Eye (tissue), 1 donor: ENCODE results near the gene MYH7.

Source experiments
- DNase-seq: peaks from one replicate; pipeline ENCODE4 v3.0.0-alpha.2; 2015

The MYH7 gene

DNA sequence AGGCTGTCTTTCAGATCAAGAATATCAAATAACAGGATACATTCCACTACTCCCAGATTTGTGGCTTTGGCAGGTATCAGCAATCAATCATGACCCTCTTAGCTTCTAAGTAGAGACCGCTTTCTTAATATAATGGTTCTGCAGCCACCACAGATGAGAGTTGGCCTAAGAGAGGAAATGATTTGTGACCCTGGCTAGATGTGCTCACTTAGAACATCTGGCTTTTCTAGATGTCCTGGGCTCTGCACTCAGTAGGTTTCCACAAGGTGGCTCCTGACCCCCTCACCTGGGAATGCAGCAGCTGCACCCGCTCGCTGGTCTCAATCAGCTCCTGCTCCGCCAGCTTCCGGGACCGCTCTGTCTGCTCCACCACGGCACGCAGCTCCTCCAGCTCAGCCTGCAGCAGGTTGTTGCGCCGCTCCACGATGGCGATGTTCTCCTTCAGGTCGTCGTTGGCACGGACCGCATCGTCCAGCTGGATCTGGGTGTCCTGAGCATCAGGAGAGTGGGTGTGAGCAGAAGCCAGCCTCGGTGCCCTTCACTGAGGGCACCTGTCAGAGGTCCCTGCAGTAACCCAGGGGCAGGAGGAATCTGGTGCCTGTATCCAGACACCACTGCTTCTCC lies 49.7 kb downstream of the MYH7 start:
- DNase-seq = no peak

DNA sequence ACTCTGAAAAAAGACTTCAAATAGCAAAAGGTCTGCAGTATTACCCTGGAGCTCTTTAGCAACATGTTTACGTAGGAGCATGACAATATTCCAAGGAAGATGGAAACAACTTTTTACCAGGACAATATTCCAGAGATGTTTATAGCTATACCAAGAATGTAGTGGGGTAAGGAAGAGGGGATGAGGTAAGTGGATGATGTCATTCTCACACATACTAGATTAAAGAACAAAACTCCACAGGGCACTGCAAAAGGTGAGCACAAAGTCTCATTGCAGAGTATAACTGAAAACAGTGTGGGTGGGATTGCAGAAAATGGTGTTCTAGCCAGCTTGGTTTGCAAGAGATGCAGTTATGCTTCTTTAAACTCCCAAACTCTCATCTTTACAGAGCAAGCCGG lies 50.2 kb downstream of the MYH7 start:
- no peak for DNase-seq

DNA sequence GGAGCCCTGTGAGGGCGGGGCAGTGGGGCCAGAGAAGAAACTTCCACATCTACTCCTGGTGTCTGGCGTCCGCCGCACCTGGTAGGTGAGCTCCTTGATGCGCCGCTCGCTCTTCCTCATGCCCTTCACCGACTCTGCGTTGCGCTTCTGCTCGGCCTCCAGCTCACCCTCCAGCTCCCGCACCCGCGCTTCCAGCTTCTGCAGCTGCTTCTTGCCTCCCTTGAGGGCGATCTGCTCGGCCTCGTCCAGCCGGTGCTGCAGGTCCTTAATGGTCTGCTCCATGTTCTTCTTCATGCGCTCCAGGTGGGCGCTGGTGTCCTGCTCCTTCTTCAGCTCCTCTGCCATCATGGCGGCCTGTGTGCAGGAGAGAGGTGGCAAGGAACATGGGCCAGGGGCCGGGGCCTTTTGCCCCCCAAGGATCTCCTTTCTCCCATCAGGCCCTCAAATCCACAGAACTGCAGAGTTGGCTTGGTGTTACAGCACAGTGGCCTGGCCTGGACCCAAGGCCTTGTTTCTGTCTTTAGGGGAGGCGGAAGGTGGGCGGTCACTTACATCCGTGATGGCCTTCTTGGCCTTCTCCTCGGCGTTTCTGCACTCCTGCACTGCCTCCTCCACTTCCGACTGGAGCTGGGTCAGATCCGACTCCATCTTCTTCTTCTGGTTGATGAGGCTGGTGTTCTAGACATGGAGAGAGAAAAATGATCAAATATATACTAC lies 50.9 kb downstream of the MYH7 start:
- no peak for DNase-seq

DNA sequence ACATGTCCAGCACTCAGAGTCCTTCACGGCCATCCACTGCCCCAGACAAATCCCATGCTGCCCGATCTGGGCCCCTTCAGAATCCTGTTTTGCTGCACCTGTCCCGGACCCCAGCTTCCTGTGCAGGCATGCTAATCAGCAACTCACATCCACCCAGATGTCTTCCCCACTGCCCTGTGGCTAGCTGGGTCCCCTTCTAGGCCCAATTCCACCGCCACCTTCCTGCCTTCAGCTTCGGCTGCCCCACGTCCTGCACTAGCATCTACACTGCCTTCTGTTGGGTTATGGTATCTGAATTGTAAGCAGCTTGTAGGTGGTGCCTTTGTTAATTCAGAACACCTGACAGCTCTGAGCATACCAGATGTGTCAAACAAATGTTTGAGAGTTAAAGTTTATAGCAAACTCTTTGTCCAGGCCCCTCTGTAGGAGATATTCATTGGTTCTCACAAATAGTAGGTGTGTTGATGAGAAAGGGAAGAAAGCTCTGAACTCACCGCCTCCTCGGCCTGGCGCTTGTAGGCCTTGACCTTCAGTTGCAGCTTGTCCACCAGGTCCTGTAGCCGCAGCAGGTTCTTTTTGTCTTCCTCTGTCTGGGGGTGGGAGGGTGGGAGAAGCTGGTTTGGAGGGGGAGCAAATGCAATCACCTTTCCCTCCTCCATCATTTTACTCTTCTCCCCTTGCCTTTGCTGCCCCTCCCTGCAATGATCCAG lies 52.6 kb downstream of the MYH7 start:
- no peak for DNase-seq

DNA sequence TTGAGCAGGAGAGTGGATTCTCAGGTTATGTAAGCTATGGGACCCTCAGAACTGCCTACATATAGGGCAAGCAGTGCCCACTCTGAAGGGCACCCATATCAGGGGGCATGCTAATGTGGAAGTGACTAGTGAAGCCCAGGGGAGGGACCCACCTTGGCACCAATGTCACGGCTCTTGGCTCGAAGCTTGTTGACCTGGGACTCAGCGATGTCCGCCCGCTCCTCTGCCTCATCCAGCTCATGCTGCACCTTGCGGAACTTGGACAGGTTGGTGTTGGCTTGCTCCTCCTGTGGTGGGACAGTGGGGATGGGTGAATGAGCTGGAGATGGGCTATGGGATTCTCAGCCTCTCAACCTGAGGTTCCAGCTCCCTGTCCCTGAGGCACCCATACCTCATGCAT lies 53.2 kb downstream of the MYH7 start:
- DNase-seq = no peak

DNA sequence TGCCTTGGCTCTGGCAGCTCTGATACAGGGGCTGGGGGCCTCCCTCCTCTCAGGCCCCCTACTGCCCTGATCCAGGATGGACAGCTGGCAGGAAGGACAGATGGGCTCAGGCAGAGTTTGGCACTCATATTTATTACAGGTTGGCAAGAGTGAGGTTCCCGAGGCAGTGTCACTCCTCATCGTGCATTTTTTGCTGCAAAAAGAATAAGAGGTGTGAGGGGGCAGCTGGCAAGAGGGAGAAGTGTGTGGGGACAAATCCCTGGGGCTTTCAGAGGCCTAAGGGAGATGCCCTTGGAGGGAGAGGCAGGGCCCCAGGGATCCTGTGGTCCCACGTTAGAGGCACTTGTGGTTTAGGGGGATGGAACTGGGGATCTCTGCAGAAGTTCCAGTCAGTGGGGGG lies 53.6 kb downstream of the MYH7 start:
- no peak for DNase-seq

DNA sequence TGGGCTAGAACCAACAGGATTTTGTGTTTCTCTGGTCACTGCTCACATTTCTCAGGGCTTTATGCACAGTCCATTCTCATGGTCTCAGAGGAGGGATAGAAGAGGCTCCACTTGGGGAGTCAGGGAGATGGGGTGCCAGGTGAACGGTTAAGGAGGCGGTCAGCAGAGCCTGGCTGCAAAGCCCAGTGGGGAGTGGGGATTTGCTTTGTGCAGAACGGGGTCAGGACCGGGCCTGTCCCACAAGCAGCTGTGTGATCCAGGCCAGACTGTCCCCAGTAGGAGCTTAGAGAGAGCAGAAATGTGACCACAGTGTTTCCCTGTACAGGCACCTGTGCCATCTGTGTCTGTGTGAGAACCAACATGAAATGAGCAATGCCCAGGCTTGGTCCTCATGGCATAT lies 54.5 kb downstream of the MYH7 start:
- DNase-seq = no peak

DNA sequence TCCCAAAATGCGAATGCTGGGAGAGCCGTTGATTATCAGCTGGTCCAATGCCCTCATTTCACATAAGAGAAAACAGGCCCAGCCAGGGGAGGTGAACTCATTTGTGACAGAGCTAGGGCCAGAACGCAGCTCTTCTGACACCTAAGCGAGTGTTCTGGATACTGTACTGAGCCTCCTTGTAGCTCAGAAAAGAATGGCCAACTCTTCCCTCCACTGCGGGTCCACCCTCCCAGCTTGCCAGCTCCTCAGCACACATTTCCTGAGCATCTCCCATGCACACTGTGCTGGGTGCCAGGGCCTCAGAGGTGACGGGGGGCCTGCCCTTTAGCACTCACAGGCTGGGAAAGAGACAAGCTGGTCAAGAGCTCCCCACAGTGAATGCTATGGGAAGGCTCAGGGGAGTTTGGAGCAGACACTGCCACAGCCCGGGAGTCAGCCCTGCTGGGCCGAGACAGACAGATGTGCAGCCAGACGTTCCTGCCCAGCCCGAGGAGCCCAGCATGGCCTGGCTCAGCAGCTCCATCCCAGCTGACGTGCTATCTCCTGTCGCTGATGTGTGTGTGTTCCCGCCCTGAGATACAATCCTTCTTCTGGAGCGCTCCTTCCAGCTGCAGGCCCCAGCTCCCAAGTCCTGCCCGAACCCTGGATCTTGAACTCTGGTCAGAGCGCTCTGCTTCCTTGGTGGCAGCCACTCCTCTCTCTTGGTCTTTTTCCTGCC lies 55.1 kb downstream of the MYH7 start:
- DNase-seq = no peak

DNA sequence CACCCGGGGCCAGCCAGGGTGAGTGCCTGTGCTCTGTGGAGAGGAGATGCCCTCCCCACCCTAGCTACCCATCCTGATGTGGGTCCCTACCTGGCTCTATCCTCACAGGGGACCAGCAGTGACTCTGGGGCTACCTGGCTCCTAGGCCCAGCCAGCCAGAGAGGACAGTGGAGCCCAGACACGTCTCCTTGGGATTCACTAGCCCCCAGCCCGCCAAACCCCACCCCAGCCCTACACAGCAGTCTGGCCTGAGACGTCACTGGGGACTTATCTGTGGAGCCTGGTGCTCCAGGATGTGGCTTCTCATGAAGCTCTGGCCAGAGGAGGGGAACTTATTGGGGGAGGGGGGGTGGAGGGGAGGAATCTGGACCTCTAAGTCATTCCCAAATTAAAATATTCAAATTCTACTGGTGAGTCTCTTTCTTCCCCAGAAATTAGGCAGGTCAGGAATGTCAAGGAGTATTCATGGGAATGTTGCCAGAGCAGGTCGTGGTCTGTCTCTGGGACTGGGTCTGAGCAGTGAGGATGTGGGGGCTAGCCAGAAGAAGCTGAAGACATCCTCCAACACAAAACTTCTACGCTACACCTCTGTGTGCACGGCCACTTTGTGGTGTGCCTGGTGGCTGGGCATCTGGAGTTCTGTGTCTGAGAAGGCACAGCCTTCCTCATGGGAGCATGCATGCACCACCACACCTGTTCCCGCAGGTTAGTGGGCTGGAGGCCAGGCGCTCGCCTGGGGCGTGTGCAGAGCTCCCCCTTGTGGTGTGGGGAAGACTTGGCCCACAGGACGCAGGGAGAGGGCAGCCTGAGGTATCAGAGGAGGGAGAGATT lies 55.9 kb downstream of the MYH7 start:
- DNase-seq = peak; percentile 56

DNA sequence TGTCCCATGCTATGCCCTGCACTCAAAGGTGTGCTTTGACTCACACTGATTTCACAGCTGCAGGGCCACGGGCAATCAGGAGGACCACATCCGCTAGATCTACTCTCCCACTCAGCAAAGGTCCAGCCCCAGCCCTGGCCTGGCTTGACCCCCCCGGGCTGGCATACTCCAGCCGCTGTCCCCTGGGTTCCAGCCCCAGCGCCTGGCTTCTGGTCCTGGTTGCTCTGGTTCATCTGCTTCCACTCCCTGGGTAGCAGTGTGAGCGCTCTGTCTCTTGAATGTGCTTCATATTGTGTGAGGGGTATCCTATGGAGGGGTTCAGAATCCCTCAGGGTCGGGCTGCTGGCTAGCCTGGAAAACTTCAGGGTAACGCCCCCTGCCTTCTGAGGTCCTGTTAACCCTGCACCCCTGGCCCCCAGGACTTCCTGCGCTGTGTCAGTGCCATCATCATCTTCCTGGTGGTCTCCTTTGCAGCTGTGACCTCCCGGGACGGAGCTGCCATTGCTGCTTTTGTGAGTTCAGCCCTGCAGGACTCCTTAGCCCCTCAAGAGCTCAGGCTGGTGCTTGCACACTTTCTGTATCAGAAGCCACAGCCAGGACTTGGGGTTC lies 56.7 kb downstream of the MYH7 start:
- DNase-seq = no peak

DNA sequence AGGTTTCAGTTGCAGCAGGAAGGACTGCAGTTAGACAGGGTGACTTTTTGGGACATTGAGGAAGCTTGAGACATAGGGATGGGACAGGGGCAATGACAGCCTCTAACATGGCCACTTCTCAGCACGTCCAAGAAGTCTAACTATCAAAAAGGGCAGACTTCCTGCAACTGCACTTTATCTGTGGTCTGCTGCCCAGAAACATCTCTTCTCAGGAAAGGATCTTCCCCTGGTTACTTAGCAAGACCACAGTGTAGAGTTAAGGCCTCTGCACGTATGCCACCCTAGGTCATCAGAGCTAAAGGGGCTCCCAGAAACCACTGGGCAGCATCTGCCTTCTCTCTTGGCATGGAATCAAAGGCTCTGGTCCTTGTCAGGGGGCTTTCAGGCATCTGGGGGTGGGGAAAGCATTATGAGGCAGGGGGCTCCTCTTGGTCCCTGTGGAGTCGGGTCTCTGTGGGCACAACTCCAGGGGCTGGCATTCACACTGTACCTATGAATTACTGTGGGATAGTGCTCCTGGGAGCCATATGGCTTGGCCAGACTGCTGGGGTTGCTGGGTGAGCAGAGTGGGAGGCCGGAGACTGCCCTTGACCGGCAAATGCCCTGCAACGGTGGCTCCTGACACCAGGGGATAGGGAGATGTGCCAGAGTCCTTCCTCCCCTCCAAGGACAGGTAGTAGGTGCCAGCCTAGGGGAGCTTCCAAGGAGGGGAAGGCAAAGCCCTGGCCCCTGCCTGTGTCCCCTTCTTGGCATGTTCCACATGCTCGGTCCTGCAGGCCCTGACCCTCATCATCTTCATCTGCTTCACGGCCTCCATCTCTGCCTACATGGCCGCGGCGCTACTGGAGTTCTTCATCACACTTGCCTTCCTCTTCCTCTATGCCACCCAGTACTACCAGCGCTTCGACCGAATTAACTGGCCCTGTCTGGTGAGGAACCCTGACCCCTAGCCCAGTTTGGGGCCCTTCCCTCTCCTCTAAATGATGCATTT lies 57.6 kb downstream of the MYH7 start:
- DNase-seq = no peak

DNA sequence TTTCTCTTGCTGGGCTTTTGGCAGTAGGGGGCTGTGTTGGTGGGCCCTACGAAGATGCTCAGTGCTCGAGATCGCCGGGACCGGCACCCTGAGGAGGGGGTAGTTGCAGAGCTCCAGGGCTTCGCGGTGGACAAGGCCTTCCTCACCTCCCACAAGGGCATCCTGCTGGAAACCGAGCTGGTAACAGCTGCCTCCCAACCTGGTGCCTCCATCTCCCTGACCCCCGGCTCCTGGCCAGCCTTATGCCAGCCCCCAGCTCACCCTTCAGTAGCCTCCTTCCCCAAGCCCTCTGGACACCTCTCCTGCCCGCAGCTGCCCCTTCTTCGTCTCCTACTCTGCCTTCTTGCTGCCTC lies 58.3 kb downstream of the MYH7 start:
- DNase-seq = no peak

DNA sequence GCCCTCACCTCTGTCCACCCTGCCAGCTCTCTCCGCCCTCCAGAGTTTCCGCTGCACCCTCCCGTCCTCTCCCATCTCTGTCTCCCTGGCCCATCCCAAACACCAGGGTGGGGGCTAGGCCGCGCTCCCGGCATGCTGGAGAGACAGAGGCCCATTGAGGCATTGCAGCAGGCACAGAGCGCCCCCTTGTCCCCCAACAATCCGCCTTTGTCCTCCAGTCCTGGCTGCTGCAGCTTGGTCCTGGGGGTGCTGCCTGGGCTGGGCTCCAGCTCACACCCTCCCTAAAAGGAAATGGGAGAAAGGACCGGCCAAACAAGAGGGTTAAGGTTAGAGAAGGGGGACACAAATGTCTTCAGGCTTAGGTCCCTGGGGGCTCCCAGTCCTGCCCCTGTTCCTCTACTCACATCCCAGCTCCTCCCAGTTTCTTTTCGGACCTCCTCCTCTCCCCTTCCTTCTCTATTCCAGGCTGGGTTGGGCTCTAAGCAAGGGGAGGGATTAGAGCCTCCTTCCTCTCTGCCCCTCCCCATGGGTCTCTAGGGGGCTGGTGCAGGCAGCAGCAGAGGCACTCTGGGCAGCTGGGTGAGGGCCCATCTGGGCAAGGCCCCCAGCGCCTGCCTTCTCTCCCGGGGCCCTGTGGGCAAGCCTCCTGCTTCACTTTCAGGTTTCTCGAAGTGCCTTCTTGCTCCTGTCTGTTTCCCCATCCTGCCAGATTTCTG lies 58.8 kb downstream of the MYH7 start, which contains the start of gene CMTM5:
CMTM5 (plus strand) TSS at position 565 of the 716 bp plus-strand sequence. CDS start 206 bp downstream, outside the sequence.
- peak; percentile 51 for DNase-seq

DNA sequence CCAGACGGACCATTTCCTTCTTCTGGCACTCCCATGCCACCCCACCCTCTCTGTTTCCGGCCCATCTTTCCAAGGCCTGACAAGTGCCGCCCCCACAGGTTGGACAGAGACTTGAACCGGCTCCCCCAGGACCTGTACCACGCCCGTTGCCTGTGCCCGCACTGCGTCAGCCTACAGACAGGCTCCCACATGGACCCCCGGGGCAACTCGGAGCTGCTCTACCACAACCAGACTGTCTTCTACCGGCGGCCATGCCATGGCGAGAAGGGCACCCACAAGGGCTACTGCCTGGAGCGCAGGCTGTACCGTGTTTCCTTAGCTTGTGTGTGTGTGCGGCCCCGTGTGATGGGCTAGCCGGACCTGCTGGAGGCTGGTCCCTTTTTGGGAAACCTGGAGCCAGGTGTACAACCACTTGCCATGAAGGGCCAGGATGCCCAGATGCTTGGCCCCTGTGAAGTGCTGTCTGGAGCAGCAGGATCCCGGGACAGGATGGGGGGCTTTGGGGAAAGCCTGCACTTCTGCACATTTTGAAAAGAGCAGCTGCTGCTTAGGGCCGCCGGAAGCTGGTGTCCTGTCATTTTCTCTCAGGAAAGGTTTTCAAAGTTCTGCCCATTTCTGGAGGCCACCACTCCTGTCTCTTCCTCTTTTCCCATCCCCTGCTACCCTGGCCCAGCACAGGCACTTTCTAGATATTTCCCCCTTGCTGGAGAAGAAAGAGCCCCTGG lies 59.8 kb downstream of the MYH7 start:
- DNase-seq = no peak

DNA sequence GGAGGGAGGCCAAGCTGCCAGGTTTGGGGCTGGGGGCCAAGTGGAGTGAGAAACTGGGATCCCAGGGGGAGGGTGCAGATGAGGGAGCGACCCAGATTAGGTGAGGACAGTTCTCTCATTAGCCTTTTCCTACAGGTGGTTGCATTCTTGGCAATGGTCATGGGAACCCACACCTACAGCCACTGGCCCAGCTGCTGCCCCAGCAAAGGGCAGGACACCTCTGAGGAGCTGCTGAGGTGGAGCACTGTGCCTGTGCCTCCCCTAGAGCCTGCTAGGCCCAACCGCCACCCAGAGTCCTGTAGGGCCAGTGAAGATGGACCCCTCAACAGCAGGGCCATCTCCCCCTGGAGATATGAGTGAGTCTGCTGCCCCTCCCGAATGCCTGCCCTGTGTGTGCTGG lies 62.4 kb downstream of the MYH7 start:
- DNase-seq = no peak

DNA sequence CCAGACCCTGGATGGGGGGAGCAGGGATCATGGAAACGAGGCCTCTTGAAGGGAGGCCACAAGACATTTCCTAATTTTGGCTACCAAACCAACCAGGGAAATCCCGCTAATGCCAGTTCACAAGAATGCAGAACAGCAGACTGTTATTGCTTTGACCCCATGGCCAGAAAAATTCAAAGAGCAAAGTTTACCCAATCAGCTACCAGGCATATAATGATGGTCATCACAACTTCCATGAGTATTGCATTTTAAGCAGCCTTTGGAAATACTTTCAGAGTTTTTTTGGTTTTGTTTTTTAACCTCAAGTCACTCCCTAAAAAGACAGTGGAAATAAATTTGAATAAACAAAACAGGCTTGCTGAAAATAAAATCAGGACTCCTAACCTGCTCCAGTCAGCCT lies 63.0 kb downstream of the MYH7 start, which contains the start of gene IL25:
IL25 (plus strand) TSS at position 301 of the 400 bp plus-strand sequence.
- DNase-seq = no peak

DNA sequence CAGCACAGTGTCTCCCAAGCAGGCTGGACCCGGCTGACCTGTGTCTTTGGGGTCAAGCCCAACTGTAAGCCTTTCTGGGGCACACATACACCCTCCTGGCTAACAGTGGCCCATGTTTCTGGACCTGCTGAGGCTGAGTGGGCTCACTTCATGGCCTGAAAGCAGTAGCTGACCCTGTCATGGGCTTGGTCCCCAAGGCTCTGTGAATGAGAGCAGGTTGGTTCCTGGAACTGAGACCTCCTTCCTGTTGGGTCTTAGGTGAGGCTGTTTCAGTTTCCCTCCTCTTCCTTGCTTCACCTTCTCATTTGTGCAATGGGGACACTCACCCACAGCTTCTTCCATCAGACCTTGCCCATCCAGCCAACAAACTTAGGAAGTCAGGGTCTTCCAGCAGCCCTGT lies 63.6 kb downstream of the MYH7 start:
- no peak for DNase-seq

DNA sequence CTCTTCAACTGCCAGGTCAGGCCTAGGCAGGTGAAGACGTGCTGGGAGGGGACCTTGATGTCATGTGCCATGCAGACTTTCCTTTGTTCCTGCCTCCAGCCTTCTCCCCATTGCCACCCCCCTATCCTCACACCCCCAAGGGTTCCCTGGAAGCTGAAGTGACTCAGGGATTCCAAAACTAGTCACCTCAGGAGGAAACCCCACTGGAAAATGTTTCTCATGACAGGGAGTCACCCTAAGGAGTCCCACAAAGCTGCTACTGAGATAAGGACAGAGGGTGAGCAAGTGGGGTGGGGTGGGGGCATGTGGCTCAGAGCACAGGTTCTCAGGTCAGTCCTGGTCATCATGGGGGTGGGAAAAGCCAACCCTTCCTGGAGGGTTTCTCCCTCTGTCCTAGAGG lies 65.2 kb downstream of the MYH7 start:
- DNase-seq = no peak

DNA sequence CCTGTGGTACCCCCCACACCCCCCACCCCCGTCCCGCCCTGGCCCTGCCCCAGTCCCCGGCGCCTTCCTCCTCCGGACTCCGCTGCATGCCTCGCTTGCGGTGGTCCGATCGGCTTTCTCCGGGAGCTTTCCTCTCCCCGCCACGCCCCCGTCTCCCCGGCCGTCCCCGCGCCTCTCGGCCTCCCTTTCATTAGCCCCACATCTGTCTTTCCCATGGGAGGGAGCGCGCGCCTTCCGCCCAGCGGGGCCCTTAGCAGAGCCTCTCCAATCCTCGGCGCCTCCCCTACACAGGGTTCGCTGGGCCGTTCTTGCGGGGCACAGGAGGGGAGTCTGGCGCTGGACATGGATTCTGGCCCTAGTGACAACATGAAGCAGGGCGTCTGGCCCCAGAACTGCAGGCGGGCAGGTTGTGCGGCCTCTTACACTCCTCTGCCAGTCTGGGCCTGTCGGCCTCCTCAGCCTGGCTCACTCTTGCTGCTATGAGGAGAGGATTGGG lies 69.0 kb downstream of the MYH7 start:
- DNase-seq = peak; percentile 95
